NCI-H128 (cell line): ENCODE results near the gene FOXP1.

Experiments
- DNase-seq: peaks from one replicate; lab custom pipeline; 2025; ENCODE audit not compliant: unreplicated experiment; lab: John Stamatoyannopoulos, UW

FOXP1 gene

GRCh38 chr3:71510510-71510909 is 73.0 kb downstream of the FOXP1 start:
- no peak for DNase-seq

- no peak for DNase-seq
These were observed 74.5 kb downstream of the FOXP1 start for GRCh38 chr3:71509066-71509465.

- DNase-seq: no peak
These were observed 77.7 kb downstream of the FOXP1 start for GRCh38 chr3:71505767-71506350.

GRCh38 chr3:71504250-71505036 is 79.1 kb downstream of the FOXP1 start:
- no peak for DNase-seq

- no peak for DNase-seq
These were observed 79.8 kb downstream of the FOXP1 start for GRCh38 chr3:71503525-71504249.

- no peak for DNase-seq
These were observed 81.4 kb downstream of the FOXP1 start for GRCh38 chr3:71502066-71502625.

- no peak for DNase-seq
These were observed 82.8 kb downstream of the FOXP1 start for GRCh38 chr3:71500696-71501095.

GRCh38 chr3:71499227-71499876 is 84.2 kb downstream of the FOXP1 start:
- DNase-seq: no peak

GRCh38 chr3:71498543-71498942 is 85.0 kb downstream of the FOXP1 start:
- DNase-seq: no peak

GRCh38 chr3:71497971-71498444 is 85.5 kb downstream of the FOXP1 start:
- DNase-seq: no peak

GRCh38 chr3:71497367-71497897 is 86.1 kb downstream of the FOXP1 start:
- no peak for DNase-seq

GRCh38 chr3:71495708-71496472 is 87.6 kb downstream of the FOXP1 start:
- no peak for DNase-seq

GRCh38 chr3:71494212-71494611 is 89.3 kb downstream of the FOXP1 start:
- DNase-seq: no peak

- no peak for DNase-seq
These were observed 90.4 kb downstream of the FOXP1 start for GRCh38 chr3:71492974-71493771.

GRCh38 chr3:71492566-71492965 is 91.0 kb downstream of the FOXP1 start:
- DNase-seq: no peak

GRCh38 chr3:71491154-71491752 is 92.3 kb downstream of the FOXP1 start:
- DNase-seq: no peak

- no peak for DNase-seq
These were observed 92.8 kb downstream of the FOXP1 start for GRCh38 chr3:71490692-71491091.

- no peak for DNase-seq
These were observed 94.2 kb downstream of the FOXP1 start for GRCh38 chr3:71489315-71489761.

GRCh38 chr3:71488882-71489281 is 94.6 kb downstream of the FOXP1 start:
- no peak for DNase-seq
